A673 (cell line): ENCODE results near the gene PLEKHA6.

Source experiments
- EZH2 ChIP-seq: fragments of 200-600 bp; sonication (generic); IDR thresholded peaks from 2 replicates; pipeline ENCODE4 v1.6.1; 2017; ENCODE audit warnings: borderline replicate concordance, low read depth, mild to moderate bottlenecking, mixed read lengths, antibody characterized with exemption, low read length; ENCODE audit not compliant: poor library complexity, severe bottlenecking
- TF ChIP-seq, protein P1 (sequence below): fragments of 300-800, 200-600 bp; sonication (generic); conservative IDR thresholded peaks from 2 replicates; pipeline ENCODE4 v1.5.1; 2017; ENCODE audit warnings: low read depth, mild to moderate bottlenecking, antibody characterized with exemption, low read length, moderate library complexity, mixed read lengths

DNA sequence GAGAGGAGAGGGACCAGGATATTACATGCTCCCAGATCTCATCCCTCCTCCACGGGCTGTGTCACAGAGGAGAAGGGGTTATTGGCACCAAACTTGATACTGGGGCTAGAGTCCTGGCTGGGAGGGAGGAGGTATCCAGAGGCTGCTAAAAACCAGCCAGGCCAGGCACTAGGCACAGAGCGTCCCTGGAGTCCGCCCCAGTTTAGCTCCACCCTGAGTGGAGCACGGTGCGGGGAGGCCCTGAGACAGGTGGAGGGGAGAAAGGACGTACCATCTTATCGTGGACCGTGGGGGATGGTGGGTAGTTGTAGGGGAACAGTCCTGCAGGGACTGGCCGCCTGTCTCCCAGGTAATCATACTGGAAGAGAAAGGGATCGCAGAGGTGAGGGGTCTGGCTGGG, 103.2 kb downstream of the PLEKHA6 start:
- TF ChIP-seq EZH2, result no peak
- TF ChIP-seq, protein P1, sequence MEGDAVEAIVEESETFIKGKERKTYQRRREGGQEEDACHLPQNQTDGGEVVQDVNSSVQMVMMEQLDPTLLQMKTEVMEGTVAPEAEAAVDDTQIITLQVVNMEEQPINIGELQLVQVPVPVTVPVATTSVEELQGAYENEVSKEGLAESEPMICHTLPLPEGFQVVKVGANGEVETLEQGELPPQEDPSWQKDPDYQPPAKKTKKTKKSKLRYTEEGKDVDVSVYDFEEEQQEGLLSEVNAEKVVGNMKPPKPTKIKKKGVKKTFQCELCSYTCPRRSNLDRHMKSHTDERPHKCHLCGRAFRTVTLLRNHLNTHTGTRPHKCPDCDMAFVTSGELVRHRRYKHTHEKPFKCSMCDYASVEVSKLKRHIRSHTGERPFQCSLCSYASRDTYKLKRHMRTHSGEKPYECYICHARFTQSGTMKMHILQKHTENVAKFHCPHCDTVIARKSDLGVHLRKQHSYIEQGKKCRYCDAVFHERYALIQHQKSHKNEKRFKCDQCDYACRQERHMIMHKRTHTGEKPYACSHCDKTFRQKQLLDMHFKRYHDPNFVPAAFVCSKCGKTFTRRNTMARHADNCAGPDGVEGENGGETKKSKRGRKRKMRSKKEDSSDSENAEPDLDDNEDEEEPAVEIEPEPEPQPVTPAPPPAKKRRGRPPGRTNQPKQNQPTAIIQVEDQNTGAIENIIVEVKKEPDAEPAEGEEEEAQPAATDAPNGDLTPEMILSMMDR, result no peak
